Liver (tissue), 9 donors: Measurements from ENCODE around the gene CPSF4L. TPM values are rescaled to one million over a fixed set of nuclear protein-coding genes. Genes with fewer than 3 reads are reported as not detected.

Source experiments
- DNase-seq: peaks from one replicate; pipeline ENCODE4 v3.0.0-alpha.2; 2017; ENCODE audit warnings: low spot score
- H3K27ac ChIP-seq, 2 donors: one replicate each; pipeline ENCODE4 v1.7.0; 2013; ENCODE audit warnings: inconsistent platforms in 2 of 2, low read length in 2 of 2, control low read depth in 1 of 2, low read depth in 1 of 2, mild to moderate bottlenecking in 1 of 2
- H3K27me3 ChIP-seq, 4 donors: one replicate each; pipeline versions ENCODE4 v1.6.1 to v1.7.0; 2013; ENCODE audit warnings: low read length in 3 of 4, inconsistent platforms in 1 of 4, mild to moderate bottlenecking in 1 of 4, moderate library complexity in 1 of 4; ENCODE audit not compliant: control insufficient read depth in 4 of 4, insufficient read depth in 4 of 4
- H3K36me3 ChIP-seq, 4 donors: one replicate each; pipeline versions ENCODE4 v1.6.1 to v1.7.0; 2013; ENCODE audit warnings: low read length in 3 of 4, mild to moderate bottlenecking in 3 of 4, low read depth in 1 of 4, moderate library complexity in 1 of 4; ENCODE audit not compliant: control insufficient read depth in 4 of 4, insufficient read depth in 3 of 4
- H3K4me1 ChIP-seq, 4 donors: one replicate each; pipeline versions ENCODE4 v1.6.1 to v1.7.0; 2013; ENCODE audit warnings: low read length in 3 of 4, mild to moderate bottlenecking in 3 of 4, moderate library complexity in 1 of 4; ENCODE audit not compliant: control insufficient read depth in 4 of 4, insufficient read depth in 4 of 4
- H3K4me3 ChIP-seq, 3 donors: one replicate each; pipeline versions ENCODE4 v1.6.1 to v1.7.0; 2013; ENCODE audit warnings: low read length in 3 of 3, control low read depth in 1 of 3, low read depth in 1 of 3, mild to moderate bottlenecking in 1 of 3
- H3K9ac ChIP-seq, 2 donors: one replicate each; pipeline ENCODE4 v1.7.0; 2013; ENCODE audit warnings: low read length in 2 of 2, mild to moderate bottlenecking in 2 of 2, moderate library complexity in 2 of 2, control low read depth in 1 of 2, low read depth in 1 of 2
- H3K9me3 ChIP-seq, 4 donors: one replicate each; pipeline versions ENCODE4 v1.6.1 to v1.7.0; 2013; ENCODE audit warnings: low read length in 3 of 4; ENCODE audit not compliant: control insufficient read depth in 4 of 4
- EGR1 ChIP-seq, 2 donors: IDR thresholded peaks; 2 replicates each; pipeline ENCODE4 v1.6.1; 2016 to 2018; ENCODE audit warnings: antibody characterized with exemption in 2 of 2, low read depth in 2 of 2
- FOXA1 ChIP-seq: IDR thresholded peaks from 2 replicates; pipeline ENCODE4 v1.6.1; 2016; ENCODE audit warnings: antibody characterized with exemption
- FOXA2 ChIP-seq: IDR thresholded peaks from 2 replicates; pipeline ENCODE4 v1.6.1; 2016; ENCODE audit warnings: antibody characterized with exemption
- GABPA ChIP-seq, 2 donors: IDR thresholded peaks in 1 of 2; conservative IDR thresholded peaks in 1 of 2; 2 replicates each; pipeline ENCODE4 v1.6.1; 2016; ENCODE audit warnings: antibody characterized with exemption in 2 of 2, mild to moderate bottlenecking in 1 of 2, moderate library complexity in 1 of 2
- HNF4A ChIP-seq, 2 donors: conservative IDR thresholded peaks; 2 replicates each; pipeline ENCODE4 v1.6.1; 2016; ENCODE audit warnings: antibody characterized with exemption in 2 of 2, mild to moderate bottlenecking in 2 of 2
- HNF4G ChIP-seq: IDR thresholded peaks from 2 replicates; pipeline ENCODE4 v1.6.1; 2016; ENCODE audit warnings: antibody characterized with exemption
- JUND ChIP-seq, 2 donors: IDR thresholded peaks; 2 replicates each; pipeline ENCODE4 v1.6.1; 2016; ENCODE audit warnings: antibody characterized with exemption in 2 of 2
- MAX ChIP-seq: IDR thresholded peaks from 2 replicates; pipeline ENCODE4 v1.6.1; 2016; ENCODE audit warnings: antibody characterized with exemption
- NR2F2 ChIP-seq: IDR thresholded peaks from 2 replicates; pipeline ENCODE4 v1.6.1; 2016; ENCODE audit warnings: antibody characterized with exemption
- RAD21 ChIP-seq, 2 donors: IDR thresholded peaks; 2 replicates each; pipeline ENCODE4 v1.6.1; 2016; ENCODE audit warnings: antibody characterized with exemption in 2 of 2, mild to moderate bottlenecking in 2 of 2
- REST ChIP-seq: IDR thresholded peaks from 2 replicates; pipeline ENCODE4 v1.6.1; 2016; ENCODE audit warnings: antibody characterized with exemption, mild to moderate bottlenecking
- RXRA ChIP-seq, 2 donors: IDR thresholded peaks; 2 replicates each; pipeline ENCODE4 v1.6.1; 2017 to 2018; ENCODE audit warnings: antibody characterized with exemption in 2 of 2, mild to moderate bottlenecking in 1 of 2
- SP1 ChIP-seq: IDR thresholded peaks from 2 replicates; pipeline ENCODE4 v1.6.1; 2018; ENCODE audit warnings: antibody characterized with exemption, mild to moderate bottlenecking
- TAF1 ChIP-seq: conservative IDR thresholded peaks from 2 replicates; pipeline ENCODE4 v1.6.1; 2016; ENCODE audit warnings: antibody characterized with exemption, mild to moderate bottlenecking
- YY1 ChIP-seq: IDR thresholded peaks from 2 replicates; pipeline ENCODE4 v1.6.1; 2016; ENCODE audit warnings: antibody characterized with exemption, mild to moderate bottlenecking
- WGBS: extraction: QIAGEN DNeasy Blood & Tissue Kit; methylation state at CpG from one replicate; pipeline ENCODE4 v1.1.7; 2013; 5-methylcytosine and 5-hydroxymethylcytosine counted together
- polyA plus RNA-seq, 2 donors: library from polyadenylated mRNA; stranded (reverse) in 1 of 2; unstranded in 1 of 2; fragments of 200-250 nt in 1 of 2; fragments of >200 nt in 1 of 2; fragmentation: Nextera tagmentation in 1 of 2; extraction: Ambion mirVana in 1 of 2; gene quantifications; one replicate each; pipeline versions ENCODE4 v1.2.1 to v1.2.3, GENCODE V29; 2013 to 2015
- total RNA-seq, 2 donors: library from RNA; depleted of rRNA; stranded (reverse); fragments of >200 nt; gene quantifications; one replicate each; pipeline ENCODE4 v1.2.3, GENCODE V29; 2014
- TF ChIP-seq, protein P1 (sequence below): IDR thresholded peaks from 2 replicates; pipeline ENCODE4 v1.6.1; 2016; ENCODE audit warnings: antibody characterized with exemption
- TF ChIP-seq, protein P2 (sequence below): IDR thresholded peaks from 2 replicates; pipeline ENCODE4 v1.6.1; 2016; ENCODE audit warnings: antibody characterized with exemption
- TF ChIP-seq, protein P3 (sequence below): fragments of 150-350 bp; IDR thresholded peaks from 2 replicates; pipeline ENCODE4 v1.5.1; 2017; ENCODE audit warnings: improper control_type of control experiment, low read depth, low read length; ENCODE audit not compliant: missing input control
- donor health status: healthy.
- donor health status: healthy.
- donor health status: healthy.
- donor health status: healthy.
- donor health status: healthy.

CPSF4L gene
- total and polyA plus RNA-seq, 4 donors = not detected

GRCh38 chr17:73308017-73308823 is 46.5 kb upstream of the CPSF4L start (continued):
- TF ChIP-seq, protein P1, sequence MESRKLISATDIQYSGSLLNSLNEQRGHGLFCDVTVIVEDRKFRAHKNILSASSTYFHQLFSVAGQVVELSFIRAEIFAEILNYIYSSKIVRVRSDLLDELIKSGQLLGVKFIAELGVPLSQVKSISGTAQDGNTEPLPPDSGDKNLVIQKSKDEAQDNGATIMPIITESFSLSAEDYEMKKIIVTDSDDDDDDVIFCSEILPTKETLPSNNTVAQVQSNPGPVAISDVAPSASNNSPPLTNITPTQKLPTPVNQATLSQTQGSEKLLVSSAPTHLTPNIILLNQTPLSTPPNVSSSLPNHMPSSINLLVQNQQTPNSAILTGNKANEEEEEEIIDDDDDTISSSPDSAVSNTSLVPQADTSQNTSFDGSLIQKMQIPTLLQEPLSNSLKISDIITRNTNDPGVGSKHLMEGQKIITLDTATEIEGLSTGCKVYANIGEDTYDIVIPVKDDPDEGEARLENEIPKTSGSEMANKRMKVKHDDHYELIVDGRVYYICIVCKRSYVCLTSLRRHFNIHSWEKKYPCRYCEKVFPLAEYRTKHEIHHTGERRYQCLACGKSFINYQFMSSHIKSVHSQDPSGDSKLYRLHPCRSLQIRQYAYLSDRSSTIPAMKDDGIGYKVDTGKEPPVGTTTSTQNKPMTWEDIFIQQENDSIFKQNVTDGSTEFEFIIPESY = peak; percentile 59
- peak; percentile 34 to 46 for TF ChIP-seq RAD21 (IDR thresholded peaks at IDR 0.05)
- TF ChIP-seq RXRA (IDR thresholded peaks at IDR 0.05) = peak; percentile 78 to 89
- TF ChIP-seq FOXA1 = no peak
- TF ChIP-seq, protein P2, sequence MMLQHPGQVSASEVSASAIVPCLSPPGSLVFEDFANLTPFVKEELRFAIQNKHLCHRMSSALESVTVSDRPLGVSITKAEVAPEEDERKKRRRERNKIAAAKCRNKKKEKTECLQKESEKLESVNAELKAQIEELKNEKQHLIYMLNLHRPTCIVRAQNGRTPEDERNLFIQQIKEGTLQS = no peak
- TF ChIP-seq, protein P3, sequence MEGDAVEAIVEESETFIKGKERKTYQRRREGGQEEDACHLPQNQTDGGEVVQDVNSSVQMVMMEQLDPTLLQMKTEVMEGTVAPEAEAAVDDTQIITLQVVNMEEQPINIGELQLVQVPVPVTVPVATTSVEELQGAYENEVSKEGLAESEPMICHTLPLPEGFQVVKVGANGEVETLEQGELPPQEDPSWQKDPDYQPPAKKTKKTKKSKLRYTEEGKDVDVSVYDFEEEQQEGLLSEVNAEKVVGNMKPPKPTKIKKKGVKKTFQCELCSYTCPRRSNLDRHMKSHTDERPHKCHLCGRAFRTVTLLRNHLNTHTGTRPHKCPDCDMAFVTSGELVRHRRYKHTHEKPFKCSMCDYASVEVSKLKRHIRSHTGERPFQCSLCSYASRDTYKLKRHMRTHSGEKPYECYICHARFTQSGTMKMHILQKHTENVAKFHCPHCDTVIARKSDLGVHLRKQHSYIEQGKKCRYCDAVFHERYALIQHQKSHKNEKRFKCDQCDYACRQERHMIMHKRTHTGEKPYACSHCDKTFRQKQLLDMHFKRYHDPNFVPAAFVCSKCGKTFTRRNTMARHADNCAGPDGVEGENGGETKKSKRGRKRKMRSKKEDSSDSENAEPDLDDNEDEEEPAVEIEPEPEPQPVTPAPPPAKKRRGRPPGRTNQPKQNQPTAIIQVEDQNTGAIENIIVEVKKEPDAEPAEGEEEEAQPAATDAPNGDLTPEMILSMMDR = no peak

GRCh38 chr17:73307130-73307529 is 45.5 kb upstream of the CPSF4L start:
- Histone ChIP-seq H3K4me3 (no peak overlapping the region), H3K4me1 (peaks cover 17 to 53% (median 35%) of the 10 kb centered on the region in 4 donors), H3K36me3 (no peaks in the 10 kb centered on the region), H3K9me3 (no peaks in the 10 kb centered on the region), H3K27me3 (no peaks in the 10 kb centered on the region), H3K9ac (no peak overlapping the region), H3K27ac (peak overlapping the region; percentile 65 to 97)
- 69% methylated on average over 9 of the region's 9 CpGs for WGBS
- no peak for DNase-seq
- no peak for TF ChIP-seq FOXA1
- TF ChIP-seq TAF1 = no peak
- TF ChIP-seq NR2F2 = no peak
- no peak for TF ChIP-seq JUND (IDR thresholded peaks at IDR 0.05)
- TF ChIP-seq, protein P3 = no peak
- TF ChIP-seq, protein P1 = no peak
- no peak for TF ChIP-seq SP1
- TF ChIP-seq RAD21 (IDR thresholded peaks at IDR 0.05) = no peak
- TF ChIP-seq HNF4G = no peak
- no peak for TF ChIP-seq MAX
- TF ChIP-seq REST = no peak
- no peak for TF ChIP-seq FOXA2
- no peak for TF ChIP-seq YY1
- TF ChIP-seq, protein P2 = no peak
- TF ChIP-seq EGR1 (IDR thresholded peaks at IDR 0.05; ENCODE audit: low read depth in 2 of 2) = no peak
- no peak for TF ChIP-seq HNF4A (conservative IDR thresholded peaks at IDR 0.05)
- TF ChIP-seq GABPA (IDR thresholded peaks at IDR 0.05 in 1 of 2, conservative IDR thresholded peaks at IDR 0.05 in 1 of 2) = no peak
- no peak for TF ChIP-seq RXRA (IDR thresholded peaks at IDR 0.05)
